NK-92 (cell line): Measurements from ENCODE around the gene DPM3.
"Not testable (repeated sequence)": the region's sequence is repeated elsewhere in the genome, so short reads cannot be mapped to it uniquely, and the experiment has no call there.

Experiments
- DNase-seq: peaks from one replicate; lab custom pipeline; 2025; ENCODE audit not compliant: unreplicated experiment; lab: John Stamatoyannopoulos, UW

Gene DPM3

DNA sequence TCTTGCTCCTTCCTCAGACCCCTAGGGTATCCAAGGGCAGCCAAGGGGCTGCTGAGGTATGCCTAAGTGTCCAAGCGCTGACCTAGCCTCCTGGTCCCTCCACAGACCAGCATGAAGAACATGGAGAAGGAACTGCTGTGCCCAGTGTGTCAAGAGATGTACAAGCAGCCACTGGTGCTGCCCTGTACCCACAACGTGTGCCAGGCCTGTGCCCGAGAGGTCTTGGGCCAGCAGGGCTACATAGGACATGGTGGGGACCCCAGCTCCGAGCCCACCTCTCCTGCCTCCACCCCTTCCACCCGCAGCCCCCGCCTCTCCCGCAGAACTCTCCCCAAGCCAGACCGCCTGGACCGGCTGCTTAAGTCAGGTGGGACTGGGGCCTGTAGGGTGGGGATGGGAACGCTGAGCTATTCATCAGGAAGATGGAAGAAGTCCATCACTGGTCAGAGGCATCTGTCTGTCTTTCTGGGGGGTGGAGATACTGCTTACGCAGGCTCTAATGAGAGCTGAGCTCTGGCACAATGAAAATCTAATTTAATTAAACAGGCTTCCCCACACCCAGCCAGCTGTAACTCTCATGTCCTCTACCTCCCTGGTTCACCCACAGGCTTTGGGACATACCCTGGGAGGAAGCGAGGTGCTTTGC lies 35.1 kb upstream of the DPM3 start:
- DNase-seq: no peak

GRCh38 chr1:155174324-155175280 lies 34.3 kb upstream of the DPM3 start:
- DNase-seq: no peak

- DNase-seq: no peak
Observed at GRCh38 chr1:155173478-155174323, 33.4 kb upstream of the DPM3 start, which contains the start of gene TRIM46. TSS of gene TRIM46 (plus strand) at chr1:155173849. CDS start at chr1:155173967, 118 bp downstream.

DNA sequence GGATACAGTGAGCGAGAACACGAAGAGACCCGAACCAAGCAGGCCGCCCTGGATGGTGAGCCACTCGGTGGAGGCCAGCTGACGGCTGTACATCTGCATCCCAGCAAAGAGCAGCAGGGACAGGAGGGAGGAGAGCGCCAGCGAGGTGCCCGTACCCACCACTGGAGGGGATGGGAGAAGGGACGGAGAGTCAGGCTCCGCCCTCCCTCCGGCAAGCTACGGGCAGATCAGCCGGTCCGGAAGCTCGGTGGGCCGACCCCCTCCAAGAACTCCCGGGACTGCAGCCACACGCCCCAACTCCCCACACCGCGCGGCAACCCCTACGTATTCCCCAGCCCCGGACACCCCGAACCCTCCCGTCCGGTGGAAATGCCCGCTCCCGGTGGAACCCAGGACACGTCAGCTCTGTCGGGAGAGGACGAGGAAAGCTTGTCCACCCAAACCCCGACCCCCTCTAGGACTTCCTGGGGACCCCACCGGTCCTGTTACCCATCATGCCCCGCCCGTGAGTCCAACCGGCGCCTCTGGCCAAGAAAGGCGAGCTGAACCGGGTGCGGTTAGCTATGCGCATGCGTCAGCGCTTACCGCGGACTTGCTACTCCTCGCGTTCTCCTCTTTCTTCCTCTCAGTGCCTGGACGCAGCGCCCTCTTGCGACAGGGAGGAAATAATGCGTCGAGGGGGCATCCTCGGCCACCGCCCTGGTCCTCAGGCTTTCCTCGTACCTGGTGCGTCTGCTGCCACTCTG lies 32.6 kb upstream of the DPM3 start, which contains the start of gene KRTCAP2:
Gene KRTCAP2, minus strand, starts transcription at position 573 of the 746 bp plus-strand sequence. Its CDS starts 80 bp downstream, at position 493.
- DNase-seq: peak; percentile 59

DNA sequence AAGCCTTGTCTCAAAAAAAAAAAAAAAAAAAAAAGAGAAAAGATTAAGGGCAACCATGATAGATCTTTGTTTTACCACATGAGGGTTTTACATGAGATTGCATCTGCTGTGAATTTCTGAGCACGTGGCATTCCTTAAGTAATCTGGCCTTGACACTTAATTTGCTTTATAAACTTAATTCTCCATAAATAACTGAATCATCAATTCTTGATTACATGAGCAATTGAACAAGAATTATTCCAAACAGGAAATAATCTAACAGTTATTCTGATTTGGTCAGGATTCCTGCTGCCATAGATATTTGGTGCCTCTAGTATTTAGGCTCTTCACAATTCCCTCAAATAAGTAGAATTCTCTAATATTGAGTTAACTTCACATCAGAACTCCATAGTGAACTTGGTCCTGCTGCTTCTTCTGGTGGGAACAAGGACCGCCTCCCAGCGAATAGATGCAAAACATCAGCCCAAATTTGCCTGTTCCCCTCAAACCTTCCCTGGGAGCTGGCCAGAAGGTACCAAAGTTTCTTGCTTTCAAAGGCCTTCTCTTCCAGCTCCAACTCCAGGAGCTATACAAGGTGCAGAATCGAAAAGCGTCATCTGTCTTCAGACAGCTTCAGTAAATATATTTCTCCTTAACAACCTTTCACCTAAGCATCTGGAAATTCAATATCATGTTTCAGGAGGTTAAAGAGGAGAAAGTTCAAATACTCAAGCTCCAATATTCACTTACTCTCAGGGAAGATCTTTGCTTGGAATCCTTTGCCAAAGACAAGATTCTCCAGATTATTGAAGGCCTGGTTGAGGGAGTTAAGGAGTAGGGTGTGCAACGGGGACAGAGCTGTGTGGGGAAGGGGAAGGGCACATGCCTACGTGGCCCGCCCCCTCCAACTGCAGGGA lies 31.8 kb upstream of the DPM3 start:
- no peak for DNase-seq

- no peak for DNase-seq
Observed at GRCh38 chr1:155170806-155171205, 30.5 kb upstream of the DPM3 start.

GRCh38 chr1:155170101-155170785 lies 29.9 kb upstream of the DPM3 start:
- DNase-seq: no peak

DNA sequence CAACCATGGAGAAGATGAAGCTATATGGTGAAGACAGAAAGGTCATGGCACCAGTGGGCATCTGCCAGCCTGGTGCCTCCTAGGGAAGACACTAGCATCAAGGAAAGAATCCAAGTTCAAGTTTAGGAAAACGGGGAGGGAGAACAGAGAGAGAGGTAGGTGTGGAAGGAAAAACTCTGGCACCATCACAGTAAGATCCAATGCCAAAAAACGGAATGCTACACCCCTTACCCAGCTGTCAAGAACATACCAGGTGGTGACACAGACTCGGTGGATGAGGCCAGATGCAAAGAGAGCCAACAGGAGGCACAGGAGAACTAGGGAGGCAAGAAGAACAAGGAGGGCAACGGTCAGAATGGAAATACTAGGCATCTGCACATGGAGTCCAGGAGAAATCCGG lies 29.2 kb upstream of the DPM3 start:
- DNase-seq: no peak

GRCh38 chr1:155168456-155169210 lies 28.3 kb upstream of the DPM3 start:
- DNase-seq: no peak

GRCh38 chr1:155168105-155168445 lies 27.7 kb upstream of the DPM3 start:
- not testable (repeated sequence) for DNase-seq

- no peak for DNase-seq
Observed at GRCh38 chr1:155167166-155168104, 27.1 kb upstream of the DPM3 start.

- DNase-seq: no peak
Observed at GRCh38 chr1:155166471-155167165, 26.3 kb upstream of the DPM3 start.

DNA sequence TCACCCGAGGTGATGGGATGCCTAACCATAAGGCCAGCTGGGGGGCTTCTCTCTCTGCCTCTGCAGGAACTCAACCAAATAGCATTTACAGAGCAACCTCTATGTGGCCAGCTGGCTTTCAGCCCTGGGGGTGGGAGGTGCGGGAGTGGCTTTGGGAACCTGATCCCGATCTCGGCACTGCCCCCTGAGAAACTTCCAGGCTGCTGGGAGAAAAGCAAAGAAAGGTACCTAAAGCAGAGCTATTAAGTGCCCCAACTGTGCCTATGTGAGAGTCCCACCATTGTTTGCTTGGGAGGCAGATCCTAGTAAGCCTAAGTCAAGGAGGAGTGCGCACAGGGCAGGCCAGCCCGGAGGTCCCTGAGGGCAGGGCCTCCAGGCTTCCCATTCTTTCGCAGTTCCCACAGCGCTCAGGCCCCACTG lies 25.7 kb upstream of the DPM3 start:
- no peak for DNase-seq

DNA sequence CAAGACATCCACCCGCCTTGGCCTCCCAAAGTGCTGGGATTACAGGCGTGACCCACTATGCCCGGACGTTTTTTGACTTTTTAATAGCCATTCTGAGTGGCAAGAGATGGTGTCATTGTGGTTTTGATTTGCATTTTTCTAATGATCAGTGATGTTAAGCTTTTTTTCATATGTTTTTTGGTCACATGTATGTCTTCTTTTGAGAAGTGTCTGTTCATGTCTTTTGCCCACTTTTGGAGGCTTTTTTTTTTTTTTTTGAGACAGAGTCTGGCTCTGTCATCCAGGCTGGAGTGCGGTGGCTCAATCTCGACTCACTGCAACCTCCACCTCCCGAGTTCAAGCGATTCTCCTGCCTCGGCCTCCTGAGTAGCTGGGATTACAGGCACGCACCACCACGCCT lies 24.3 kb upstream of the DPM3 start:
- not testable (repeated sequence) for DNase-seq

DNA sequence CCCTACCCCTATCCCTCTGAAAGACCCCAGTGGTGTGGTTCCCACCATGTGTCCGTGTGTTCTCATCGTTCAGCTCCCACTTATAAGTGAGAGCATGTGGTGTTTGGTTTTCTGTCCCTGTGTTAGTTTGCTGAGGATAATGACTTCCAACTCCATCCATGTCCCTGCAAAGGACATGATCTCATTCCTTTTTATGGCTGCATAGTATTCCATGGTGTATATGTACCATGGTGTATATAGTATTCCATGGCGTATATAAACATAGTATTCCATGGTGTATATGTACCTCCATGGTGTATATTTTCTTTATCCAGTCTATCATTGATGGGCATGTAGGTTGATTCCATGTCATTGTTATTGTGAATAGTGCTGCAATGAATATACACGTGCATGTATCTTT lies 23.5 kb upstream of the DPM3 start:
- DNase-seq: not testable (repeated sequence)

- not testable (repeated sequence) for DNase-seq
Observed at GRCh38 chr1:155162631-155163030, 22.3 kb upstream of the DPM3 start.
